NOMO-1 treated with dmso at 0.1 percent for 144 hours (cell line): ENCODE results near the gene RBMS3.
"Not testable (repeated sequence)": the region's sequence is repeated elsewhere in the genome, so short reads cannot be mapped to it uniquely, and the experiment has no call there.

Experiments
- DNase-seq: peaks from one replicate; lab custom pipeline; 2025; ENCODE audit not compliant: unreplicated experiment; lab: John Stamatoyannopoulos, UW

Gene RBMS3

DNA sequence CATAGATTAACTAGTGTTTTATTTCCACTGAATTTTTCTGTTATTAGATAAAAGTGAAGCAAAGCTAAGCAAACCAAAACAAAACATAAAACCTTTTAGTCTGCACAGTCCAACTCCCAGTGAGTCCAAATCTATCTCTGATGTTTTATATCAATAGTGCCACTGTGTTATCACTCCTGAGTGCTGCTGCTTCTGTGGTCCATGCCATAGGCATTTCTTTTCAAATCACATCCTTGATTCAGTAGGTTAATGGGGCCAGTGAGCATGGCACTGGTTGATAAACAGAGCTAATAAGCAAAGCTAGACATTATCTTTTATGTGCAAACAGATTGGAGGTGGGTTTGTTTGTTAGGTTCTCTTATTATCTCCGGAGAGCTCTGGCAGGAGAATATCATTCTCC, 30.0 kb downstream of the RBMS3 start:
- DNase-seq, result no peak

DNA sequence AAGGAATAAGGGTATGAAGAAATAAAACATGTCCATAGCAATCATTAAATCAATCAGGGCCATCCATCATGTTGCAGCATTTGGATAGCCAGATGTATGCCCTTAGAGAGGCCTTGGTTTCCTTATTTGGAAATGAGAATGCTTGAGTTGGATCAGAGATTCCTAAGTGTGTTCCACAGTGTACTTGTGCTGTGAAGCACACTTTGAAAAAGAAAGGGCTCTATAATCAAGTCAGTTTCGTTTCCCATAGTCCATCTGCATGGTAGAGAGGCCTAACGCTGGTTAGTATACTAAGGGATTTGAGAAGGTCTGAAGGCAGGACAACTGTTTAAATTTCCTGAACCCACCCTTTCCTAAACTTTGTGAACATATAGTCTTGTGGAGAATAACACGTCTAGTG, 30.9 kb downstream of the RBMS3 start:
- no peak for DNase-seq

DNA sequence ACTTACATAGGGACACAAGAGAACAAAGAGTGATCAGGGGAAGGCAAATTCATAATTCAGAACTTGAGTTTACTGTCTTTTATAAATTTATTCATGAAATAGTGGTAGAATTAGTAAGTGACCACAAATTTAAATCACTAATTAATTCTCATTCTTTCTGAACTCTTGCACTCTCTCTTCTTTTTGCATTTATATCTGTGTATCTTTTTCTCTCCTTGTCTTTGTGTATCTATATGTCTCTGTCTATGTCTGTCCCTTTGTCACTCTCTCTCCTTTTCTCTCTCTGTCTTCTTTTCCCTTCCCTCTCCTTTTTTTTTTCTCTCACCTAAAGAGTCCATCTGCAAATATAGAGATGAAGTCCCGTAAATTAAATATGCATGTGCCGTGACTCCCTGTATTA, 31.5 kb downstream of the RBMS3 start:
- no peak for DNase-seq

DNA sequence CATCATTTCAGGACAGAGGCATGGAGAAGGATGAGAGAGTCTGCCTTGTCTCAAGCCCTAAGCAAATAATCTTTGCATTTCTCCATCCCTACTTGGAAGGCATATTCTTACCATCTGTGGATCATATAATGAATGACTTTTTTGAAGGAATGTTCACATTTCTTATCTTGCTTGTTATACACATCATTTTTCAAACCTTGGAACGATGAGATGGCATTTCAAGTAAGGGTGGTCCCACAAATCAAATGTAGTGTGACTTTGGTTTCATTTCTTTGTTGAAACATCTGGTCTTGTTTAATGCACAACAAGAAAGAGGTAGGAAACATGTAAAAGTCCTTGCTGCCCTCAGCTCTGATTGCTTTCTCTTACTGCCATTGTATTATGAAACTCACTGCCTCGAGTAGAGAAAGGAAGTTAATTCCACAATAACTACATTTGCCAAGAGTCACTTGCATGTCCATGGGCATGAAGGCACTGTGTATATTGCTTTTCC, 32.1 kb downstream of the RBMS3 start:
- DNase-seq, result no peak

DNA sequence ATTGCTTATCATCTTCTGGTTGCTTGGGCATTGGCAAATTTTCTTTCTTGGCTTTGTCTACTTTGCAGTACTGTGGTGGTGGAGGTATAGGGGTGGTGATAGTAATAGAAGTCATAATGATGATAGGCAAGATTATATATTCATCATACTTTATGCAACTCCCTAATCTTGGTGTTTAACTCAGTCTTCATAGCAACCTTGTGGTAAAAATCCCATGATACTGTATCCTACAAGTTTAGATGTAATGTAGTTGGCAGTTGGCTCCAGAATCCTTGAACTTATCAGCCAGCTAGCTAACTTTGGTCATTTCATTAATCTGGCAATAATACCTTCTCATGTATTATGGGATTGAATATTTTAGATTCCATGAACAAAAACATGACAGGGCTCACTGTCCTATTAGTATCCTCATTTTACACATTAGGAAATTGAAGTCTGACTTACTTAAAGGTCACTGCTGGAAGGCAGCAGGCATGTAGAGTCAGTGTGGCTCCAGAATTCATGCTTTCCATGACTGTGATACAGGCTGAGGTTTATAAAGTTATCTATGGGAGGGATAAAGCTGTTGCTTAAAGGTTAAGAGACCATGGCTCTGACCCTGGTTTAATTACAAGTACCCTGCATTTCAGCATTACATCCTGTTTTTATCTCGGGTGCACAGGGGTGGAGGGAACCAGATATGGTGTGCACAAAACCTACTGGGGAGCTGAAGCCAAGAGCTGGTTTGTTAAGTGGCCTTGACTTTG, 33.3 kb downstream of the RBMS3 start:
- DNase-seq, result no peak

DNA sequence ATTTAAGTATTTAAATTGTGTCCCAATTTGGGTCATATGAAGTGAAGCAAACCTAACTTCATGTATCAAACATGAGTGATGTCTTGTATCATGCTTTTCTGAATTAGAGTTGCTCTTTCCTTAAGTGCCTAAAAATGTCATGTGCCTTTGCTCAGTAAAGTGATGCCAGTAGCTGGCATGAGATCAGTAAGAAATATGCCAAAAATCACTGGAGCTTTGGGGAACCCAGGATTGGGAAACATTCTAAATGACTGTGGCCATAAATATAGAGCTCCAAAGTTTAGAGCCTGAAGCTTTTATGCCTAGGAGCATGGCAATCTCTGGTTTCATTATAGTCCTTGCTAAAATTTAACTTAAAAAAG, 33.8 kb downstream of the RBMS3 start:
- DNase-seq, result no peak

DNA sequence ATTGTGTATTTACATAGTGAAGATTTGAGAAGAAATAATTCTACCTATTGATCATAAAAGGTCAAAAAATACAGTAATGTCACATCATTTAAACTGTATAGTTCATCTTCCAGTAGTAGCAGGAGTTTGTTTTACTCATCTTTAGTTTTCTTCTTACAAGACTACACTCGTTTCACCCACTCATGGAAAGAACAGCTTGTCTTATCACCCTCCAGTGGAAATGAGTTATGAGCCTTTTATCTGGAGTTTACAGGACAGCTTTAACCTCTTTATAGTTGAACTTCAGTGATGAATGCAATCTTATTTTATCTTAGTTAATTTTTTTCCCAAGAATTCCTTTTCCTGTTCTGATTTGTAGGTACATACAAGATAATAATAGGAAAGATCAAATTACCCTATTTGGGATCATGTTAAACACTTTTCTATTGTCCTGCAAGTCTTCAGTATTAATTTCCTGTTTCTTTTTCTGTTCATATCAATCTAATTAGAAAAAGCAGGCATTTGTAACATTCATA, 36.8 kb downstream of the RBMS3 start:
- no peak for DNase-seq

DNA sequence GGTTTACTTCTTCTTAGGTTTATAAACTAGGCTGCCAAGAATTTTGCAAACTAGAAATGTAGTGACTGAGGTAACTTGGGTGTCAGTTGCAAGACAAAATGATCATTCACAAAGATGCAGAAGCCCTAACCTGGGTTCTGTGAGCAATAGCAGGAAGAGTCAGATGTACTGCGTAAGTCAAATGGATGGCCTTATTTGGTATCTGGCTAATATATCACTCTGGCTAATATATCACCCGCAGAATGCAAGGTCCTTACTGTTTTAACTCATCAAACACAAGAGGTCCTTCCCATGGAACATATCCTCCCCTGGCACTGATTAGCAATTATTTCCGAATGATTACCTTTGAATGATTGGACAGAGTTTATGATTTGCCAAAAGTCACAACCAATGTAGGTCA, 37.4 kb downstream of the RBMS3 start:
- DNase-seq, result no peak

DNA sequence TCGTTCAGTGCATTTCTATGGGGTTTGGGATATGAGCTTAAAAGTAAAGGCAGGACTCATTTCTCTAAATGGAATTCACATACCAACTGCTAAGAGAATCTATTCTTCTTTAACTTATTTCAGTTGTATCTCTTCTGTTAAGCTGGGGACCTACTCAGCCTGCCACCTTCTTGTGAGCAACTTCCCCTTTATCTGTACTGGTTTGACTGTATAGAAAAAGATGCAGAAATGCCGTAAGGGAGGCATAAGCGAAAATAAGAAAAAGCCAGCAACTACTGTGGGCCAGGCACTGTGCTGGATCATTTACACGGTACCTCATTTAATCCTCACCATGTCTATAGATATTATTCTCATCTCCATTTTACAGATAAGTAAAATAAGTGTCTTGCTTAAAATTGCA, 38.4 kb downstream of the RBMS3 start:
- DNase-seq, result peak; percentile 8

DNA sequence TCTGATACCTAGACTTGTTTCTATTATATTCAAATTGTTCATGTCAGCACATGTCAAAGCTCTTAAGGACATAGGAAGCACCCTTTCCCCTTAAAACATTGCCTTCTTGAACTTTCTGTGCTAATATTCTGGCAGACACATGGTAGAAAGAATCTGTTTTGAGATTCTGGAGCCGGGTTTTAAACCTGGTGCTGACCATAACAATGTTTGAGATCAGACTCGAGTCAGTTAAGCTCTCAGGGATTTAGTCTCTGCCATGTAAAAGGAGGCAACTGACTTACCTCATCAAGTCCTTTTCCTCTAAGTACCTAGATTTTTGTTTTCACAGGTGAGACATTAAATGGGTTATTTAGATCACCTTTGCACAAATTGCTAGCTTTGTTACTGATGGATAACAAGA, 38.9 kb downstream of the RBMS3 start:
- DNase-seq, result no peak

DNA sequence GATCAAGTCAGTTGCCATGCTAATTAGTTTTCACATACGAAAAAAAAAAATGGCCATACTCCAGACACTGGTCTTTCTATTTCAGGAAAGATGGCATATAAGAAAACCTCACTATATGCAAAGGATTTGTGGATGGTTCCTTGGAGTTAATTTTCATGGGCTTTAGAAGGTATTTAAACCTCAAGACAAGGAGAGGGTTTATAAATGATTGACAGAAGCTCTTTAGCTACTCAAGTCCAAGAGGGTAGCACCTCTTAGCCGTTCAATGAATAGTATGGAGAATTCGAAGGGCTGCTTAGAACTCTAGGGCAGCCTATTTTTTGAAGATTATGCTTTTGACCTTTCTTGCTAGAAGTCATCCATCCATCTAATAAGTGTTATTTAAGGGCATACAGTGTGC, 41.7 kb downstream of the RBMS3 start:
- DNase-seq, result no peak

DNA sequence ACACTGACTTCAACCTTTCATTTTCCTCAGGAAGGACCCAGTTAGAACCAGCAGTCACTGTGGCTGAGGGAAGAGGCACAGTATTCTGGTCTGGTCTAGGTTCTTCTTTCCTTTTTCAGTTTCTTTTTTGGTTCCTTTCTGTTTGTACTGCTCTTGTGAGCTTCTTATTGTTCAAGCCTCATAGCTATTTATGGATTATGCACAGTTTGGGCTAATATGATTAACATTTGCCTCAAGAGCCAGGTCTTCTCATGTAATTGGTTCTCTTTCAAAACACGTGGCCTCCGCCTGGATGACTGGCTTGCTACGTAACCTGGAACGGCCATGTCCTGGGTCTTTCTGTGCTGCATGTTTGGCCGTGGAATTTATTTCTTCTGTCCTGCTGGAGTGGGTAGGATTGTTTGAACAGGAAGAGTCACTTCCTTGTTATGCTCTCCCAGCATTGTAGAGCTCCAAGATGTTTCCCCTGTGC, 43.3 kb downstream of the RBMS3 start:
- DNase-seq, result peak; percentile 62

DNA sequence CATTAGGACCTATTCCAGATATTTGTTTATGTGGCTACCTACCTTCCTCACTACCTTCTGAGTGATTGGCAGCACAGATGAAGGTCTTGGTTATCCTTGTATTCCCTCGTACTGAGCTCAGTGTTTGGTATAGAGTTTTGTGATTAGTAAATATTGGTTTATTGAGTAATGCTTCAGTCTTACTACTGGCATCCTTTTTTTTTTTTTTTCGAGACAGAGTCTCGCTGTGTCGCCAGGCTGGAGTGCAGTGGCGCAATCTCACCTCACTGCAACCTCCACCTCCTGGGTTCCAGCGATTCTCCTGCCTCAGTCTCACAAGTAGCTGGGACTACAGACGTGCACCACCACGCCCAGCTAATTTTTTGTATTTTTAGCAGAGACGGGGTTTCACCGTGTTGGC, 45.7 kb downstream of the RBMS3 start:
- DNase-seq, result not testable (repeated sequence)

DNA sequence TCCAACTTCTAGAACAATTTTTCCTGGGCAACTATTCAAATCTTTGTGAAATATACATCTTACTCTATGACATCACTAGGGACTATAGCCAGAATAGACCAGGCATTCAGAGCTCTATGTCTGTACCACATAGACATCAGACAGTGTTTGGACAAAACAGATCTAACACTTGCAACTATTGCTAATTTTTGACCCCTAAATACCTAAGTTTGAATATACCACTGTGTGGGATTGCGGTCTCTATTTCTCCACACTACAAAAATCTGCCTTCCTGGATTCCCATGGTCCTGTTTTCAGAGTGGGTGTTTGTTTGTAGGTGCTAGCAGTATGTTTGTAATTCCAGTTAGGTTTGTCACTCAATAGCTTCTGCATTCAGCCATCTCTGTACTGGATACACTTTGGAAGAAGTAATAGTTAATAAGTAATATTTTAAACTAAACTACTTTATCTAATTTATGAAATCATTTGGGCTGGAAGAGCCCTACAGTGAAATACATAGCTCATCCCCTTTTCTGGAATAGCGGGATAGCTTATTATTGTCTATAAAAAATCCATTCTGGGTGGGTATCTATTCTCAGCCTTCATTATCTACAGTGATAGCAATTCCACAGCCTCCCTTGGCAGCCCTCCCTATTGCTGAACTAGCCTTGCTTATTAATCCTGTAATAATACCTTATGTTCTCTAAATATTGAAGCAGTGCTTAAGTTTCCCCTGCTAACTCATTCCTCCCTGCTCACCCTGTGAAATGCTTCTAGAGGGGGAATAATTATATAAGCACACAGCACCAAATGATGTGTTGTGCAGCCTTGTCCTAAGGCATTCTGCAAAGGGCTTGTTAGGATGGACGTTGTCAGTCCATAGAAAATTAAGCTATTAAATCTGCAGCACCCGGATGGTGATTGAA, 49.4 kb downstream of the RBMS3 start:
- DNase-seq, result no peak

DNA sequence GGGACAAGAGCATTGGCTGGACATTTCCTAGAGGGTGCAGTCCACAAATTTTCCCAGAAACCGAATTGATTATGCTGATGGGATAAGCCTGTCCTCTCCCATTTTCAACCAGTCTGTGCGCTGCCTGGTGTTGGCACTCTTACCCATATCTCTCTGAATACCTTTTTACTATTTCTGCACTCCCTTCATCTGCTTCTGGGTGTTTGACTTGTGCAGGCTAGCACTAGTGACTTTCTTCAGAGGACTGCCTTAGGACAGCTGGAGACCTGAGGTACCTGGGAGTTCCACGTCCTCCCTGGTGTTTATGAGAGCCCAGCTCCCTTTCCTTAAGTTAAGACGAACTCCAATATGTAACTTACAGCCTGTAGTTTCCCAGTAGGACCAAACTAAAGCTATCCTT, 50.2 kb downstream of the RBMS3 start:
- no peak for DNase-seq

DNA sequence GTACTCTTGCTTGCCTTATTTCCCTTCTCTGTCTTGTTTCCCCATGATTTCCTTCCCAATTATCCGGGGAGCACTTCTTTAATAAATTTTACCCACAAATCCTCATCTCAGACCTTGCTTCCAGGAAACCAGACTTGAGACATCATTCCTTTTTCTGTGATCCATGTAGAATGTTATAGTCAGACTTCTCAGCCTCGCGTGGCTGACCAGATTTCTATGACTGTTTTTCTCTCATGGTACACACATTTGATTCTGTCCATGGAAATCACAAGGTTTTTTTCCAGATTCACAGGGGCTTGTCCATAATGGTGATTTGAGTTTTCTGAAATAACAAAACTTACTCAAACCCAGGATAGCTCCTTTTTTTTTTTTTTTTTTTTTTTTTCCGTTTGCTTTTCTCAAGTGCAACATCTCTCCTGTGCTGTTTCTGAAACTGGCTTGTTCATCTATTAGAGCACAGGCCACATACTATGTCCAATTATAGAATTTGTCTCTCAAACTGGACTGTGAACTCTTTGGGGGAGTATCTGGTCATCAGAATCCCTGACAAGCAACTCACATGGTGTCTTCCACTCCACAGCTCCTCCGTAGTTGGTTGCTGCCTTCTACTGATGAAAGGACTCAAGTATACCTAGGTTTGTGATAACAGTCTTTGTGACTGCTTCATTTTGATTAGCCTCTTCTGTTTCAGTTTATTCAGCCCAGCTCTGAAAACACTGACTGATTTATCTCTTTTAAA, 50.8 kb downstream of the RBMS3 start:
- no peak for DNase-seq

DNA sequence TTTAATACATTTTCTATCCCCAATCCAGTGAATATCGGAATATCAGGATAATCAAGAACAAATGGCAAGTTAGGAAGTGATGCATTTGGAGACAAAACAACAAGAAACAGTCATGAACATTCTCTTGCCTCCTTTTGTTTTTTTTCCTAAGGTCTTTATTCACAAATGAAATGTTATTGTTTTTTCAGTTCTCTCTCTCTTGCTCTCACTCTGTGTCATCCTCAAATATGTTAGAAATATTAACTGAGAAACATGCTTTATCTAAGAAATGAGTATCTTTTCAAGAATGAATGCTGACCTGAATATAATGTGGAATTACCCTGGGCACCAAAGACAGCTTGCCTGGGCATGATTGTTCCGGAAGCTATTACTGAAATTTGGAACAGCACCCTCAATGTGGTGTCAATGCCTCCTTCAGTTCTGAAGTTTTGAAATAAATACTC, 51.3 kb downstream of the RBMS3 start:
- no peak for DNase-seq

DNA sequence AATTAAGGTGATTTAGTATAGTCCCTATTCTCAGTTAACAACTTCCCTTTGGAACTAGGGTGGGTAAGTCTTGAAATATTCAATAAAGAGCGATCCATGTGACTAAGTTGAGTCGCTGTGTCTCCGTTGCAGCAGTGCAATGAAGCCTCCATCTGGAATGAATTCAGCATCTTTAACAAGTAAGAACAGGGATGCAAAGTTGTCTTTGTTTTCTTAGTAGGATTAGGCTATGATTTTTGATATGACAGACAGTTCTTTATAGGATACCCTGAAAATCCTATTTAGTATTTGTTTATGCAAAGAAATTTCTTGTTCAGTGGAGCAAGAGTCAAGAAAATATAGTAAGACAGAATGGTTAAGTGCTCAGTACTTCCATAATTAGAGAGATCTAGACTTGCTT, 52.7 kb downstream of the RBMS3 start:
- no peak for DNase-seq

DNA sequence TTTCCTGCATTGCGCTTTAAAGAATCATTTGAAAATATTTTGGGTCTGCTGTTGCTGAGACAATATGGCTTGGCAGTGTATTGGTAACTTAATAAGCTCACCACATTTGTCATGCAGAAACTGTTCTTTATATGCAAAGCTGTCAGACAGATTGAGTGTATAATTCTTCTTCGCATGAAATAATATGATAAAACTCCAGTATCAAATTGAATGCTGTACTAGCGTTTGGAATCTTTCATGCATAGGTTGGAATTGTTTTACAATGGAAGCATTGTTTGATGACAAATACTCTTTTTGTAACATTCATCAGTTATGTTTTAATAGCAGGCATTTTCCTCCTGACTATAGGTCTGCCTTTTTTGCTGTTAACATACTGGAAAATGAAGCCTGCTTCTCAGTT, 53.8 kb downstream of the RBMS3 start:
- DNase-seq, result no peak

DNA sequence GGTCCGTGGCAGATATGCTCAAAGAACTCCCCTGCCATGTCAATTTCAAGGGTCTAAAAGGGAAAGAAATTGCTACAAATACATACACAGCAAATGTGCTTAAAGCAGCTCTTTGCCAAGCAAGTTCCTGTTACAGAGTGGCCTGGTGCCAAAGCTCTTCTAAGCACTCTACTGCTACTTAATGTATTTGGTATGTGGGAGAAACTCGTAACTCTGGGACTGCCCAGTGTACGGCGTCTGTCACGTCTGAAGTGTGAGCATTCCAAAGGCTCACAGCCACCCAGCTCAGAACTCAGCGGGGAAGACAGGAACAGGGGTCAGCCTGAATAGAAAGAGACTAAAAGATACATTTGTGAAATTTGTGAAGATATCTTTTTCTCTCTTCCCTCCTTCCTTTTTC, 54.6 kb downstream of the RBMS3 start:
- DNase-seq, result no peak

DNA sequence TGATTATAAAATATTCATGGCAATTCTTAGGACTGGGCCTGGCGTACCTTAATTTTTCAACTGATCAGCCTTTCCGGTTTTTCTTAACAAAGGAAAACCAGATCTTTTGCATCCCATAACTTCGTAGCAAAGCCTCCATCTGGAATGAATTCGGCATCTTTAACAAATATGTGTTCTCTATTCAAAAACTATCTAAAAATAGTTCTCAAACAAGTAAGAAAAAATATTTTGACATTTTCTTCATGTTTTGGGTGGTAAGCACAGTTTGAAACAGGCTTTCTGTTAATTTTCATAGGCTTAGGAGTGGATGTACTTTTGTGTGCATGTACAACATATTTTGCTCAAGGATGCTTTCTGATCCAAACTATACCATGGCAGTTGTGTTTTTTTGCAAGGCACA, 55.1 kb downstream of the RBMS3 start:
- DNase-seq, result no peak
